HEK293 (cell line): ENCODE results near the gene GPAM.

ENCODE experiments used
- CTCF ChIA-PET: fragments of 350-600 bp; formaldehyde crosslinking; extraction: SDS; loops from one replicate; lab custom pipeline; 2021; ENCODE audit warnings: antibody characterized with exemption; lab: Yijun Ruan, JAX
- POLR2A ChIA-PET: fragments of 300-600 bp; formaldehyde crosslinking; extraction: SDS; loops from one replicate; lab custom pipeline; 2020; ENCODE audit warnings: antibody characterized with exemption, inconsistent platforms; lab: Yijun Ruan, JAX
- H3K27ac ChIP-seq: fragments of 200-500 bp; sonication (Bioruptor generic); 2 replicates; pipeline ENCODE4 v1.5.1; 2014; ENCODE audit warnings: low read depth, low read length, control low read depth, inconsistent platforms; ENCODE audit errors: extremely low read depth
- H3K36me3 ChIP-seq, 2 experiments: fragments of 200-500 bp in 1 of 2; sonication (Bioruptor generic) in 1 of 2; 1 replicate in 1 of 2; 2 replicates in 1 of 2; pipeline ENCODE4 v1.5.1; 2014 to 2017; ENCODE audit warnings: inconsistent platforms in 2 of 2, low read length in 2 of 2; ENCODE audit not compliant: control insufficient read depth in 2 of 2, insufficient read depth in 1 of 2
- H3K4me1 ChIP-seq: fragments of 200-500 bp; sonication (Bioruptor generic); 2 replicates; pipeline ENCODE4 v1.5.1; 2014; ENCODE audit warnings: mild to moderate bottlenecking, low read length, inconsistent platforms; ENCODE audit not compliant: control insufficient read depth, insufficient read depth
- H3K4me3 ChIP-seq: 2 replicates; pipeline ENCODE4 v1.5.1; 2011; ENCODE audit warnings: low read depth, mild to moderate bottlenecking, control low read depth, low read length, moderate library complexity
- H3K9me3 ChIP-seq: fragments of 200-500 bp; sonication (Bioruptor generic); 2 replicates; pipeline ENCODE4 v1.5.1; 2014; ENCODE audit warnings: low read depth, low read length, inconsistent platforms; ENCODE audit not compliant: control insufficient read depth, insufficient read depth
- GLIS2 ChIP-seq: fragments of 450-650 bp; formaldehyde crosslinking; IDR thresholded peaks from 2 replicates; pipeline ENCODE4 v1.5.1; 2016; ENCODE audit warnings: missing biosample characterization, missing genetic modification characterization
- HOXA7 ChIP-seq: sonication (generic); formaldehyde crosslinking; IDR thresholded peaks from 2 replicates; pipeline ENCODE4 v1.8.1; 2022; ENCODE audit warnings: missing genetic modification reagents, borderline replicate concordance
- MEIS1 ChIP-seq: sonication (generic); formaldehyde crosslinking; IDR thresholded peaks from 2 replicates; pipeline ENCODE4 v1.8.1; 2022; ENCODE audit warnings: missing genetic modification reagents, mild to moderate bottlenecking, borderline replicate concordance
- MZF1 ChIP-seq: fragments of 450-650 bp; formaldehyde crosslinking; IDR thresholded peaks from 2 replicates; pipeline ENCODE4 v1.5.1; 2017; ENCODE audit warnings: missing biosample characterization, missing genetic modification characterization, borderline replicate concordance
- TCF7L2 ChIP-seq: IDR thresholded peaks from 2 replicates; pipeline ENCODE4 v1.6.1; 2011; ENCODE audit warnings: low read depth, mild to moderate bottlenecking, inconsistent platforms, low read length, moderate library complexity, borderline replicate concordance
- ZBTB1 ChIP-seq: fragments of 450-650 bp; formaldehyde crosslinking; IDR thresholded peaks from 2 replicates; pipeline ENCODE4 v1.5.1; 2016; ENCODE audit warnings: missing biosample characterization, missing genetic modification characterization
- ZBTB21 ChIP-seq: fragments of 450-650 bp; formaldehyde crosslinking; IDR thresholded peaks from 2 replicates; pipeline ENCODE4 v1.5.1; 2017; ENCODE audit warnings: missing biosample characterization, missing genetic modification characterization
- ZNF133 ChIP-seq: fragments of 450-650 bp; formaldehyde crosslinking; IDR thresholded peaks from 2 replicates; pipeline ENCODE4 v1.5.1; 2016; ENCODE audit warnings: missing biosample characterization, missing genetic modification characterization
- ZNF155 ChIP-seq: fragments of 450-650 bp; formaldehyde crosslinking; IDR thresholded peaks from 2 replicates; pipeline ENCODE4 v1.5.1; 2016; ENCODE audit warnings: missing biosample characterization, missing genetic modification characterization
- ZNF19 ChIP-seq: fragments of 450-650 bp; formaldehyde crosslinking; IDR thresholded peaks from 2 replicates; pipeline ENCODE4; 2016; ENCODE audit warnings: missing biosample characterization, missing genetic modification characterization, low read depth
- ZNF202 ChIP-seq: fragments of 450-650 bp; formaldehyde crosslinking; IDR thresholded peaks from 2 replicates; pipeline ENCODE4 v1.5.1; 2016; ENCODE audit warnings: missing biosample characterization, missing genetic modification characterization, borderline replicate concordance
- ZNF366 ChIP-seq: fragments of 450-650 bp; formaldehyde crosslinking; conservative IDR thresholded peaks from 2 replicates; pipeline ENCODE4 v1.5.1; 2016; ENCODE audit warnings: missing biosample characterization, missing genetic modification characterization
- ZNF37A ChIP-seq: fragments of 450-650 bp; IDR thresholded peaks from 2 replicates; pipeline ENCODE4 v1.5.1; 2018; ENCODE audit warnings: missing biosample characterization, missing genetic modification characterization
- ZNF416 ChIP-seq: fragments of 450-650 bp; formaldehyde crosslinking; IDR thresholded peaks from 2 replicates; pipeline ENCODE4 v1.5.1; 2016; ENCODE audit warnings: missing biosample characterization, missing genetic modification characterization
- ZNF501 ChIP-seq: fragments of 450-650 bp; formaldehyde crosslinking; IDR thresholded peaks from 2 replicates; pipeline ENCODE4 v1.5.1; 2016; ENCODE audit warnings: missing biosample characterization, missing genetic modification characterization
- ZNF529 ChIP-seq: fragments of 450-650 bp; formaldehyde crosslinking; IDR thresholded peaks from 2 replicates; pipeline ENCODE4 v1.5.1; 2017; ENCODE audit warnings: missing genetic modification characterization, missing biosample characterization; ENCODE audit not compliant: insufficient replicate concordance
- ZNF548 ChIP-seq: fragments of 450-650 bp; formaldehyde crosslinking; IDR thresholded peaks from 2 replicates; pipeline ENCODE4 v1.5.1; 2016; ENCODE audit warnings: missing biosample characterization, missing genetic modification characterization
- ZNF561 ChIP-seq: fragments of 450-650 bp; IDR thresholded peaks from 2 replicates; pipeline ENCODE4 v1.5.1; 2018; ENCODE audit warnings: missing biosample characterization, missing genetic modification characterization, borderline replicate concordance
- ZNF571 ChIP-seq: fragments of 450-650 bp; formaldehyde crosslinking; IDR thresholded peaks from 2 replicates; pipeline ENCODE4 v1.5.0; 2017; ENCODE audit warnings: missing biosample characterization, missing genetic modification characterization
- ZNF658 ChIP-seq: fragments of 450-650 bp; formaldehyde crosslinking; IDR thresholded peaks from 2 replicates; pipeline ENCODE4; 2016; ENCODE audit warnings: missing biosample characterization, missing genetic modification characterization
- ZNF791 ChIP-seq: fragments of 450-650 bp; formaldehyde crosslinking; IDR thresholded peaks from 2 replicates; pipeline ENCODE4 v1.5.1; 2016; ENCODE audit warnings: missing biosample characterization, missing genetic modification characterization
- ZNF792 ChIP-seq: fragments of 450-650 bp; formaldehyde crosslinking; IDR thresholded peaks from 2 replicates; pipeline ENCODE4 v1.5.1; 2016; ENCODE audit warnings: missing biosample characterization, missing genetic modification characterization
- ZSCAN16 ChIP-seq: fragments of 450-650 bp; formaldehyde crosslinking; IDR thresholded peaks from 2 replicates; pipeline ENCODE4 v1.5.1; 2016; ENCODE audit warnings: missing biosample characterization, missing genetic modification characterization
- TF ChIP-seq, protein P1 (sequence below): fragments of 450-650 bp; formaldehyde crosslinking; IDR thresholded peaks from 2 replicates; pipeline ENCODE4 v1.5.1; 2016; ENCODE audit warnings: missing biosample characterization, missing genetic modification characterization
- TF ChIP-seq, protein P2 (sequence below): sonication (generic); formaldehyde crosslinking; IDR thresholded peaks from 2 replicates; pipeline ENCODE4 v1.8.1; 2022; ENCODE audit warnings: mild to moderate bottlenecking, moderate library complexity, missing genetic modification reagents

Gene GPAM

GRCh38 chr10:112124866-112125265 lies 58.7 kb downstream of the GPAM start:
- CTCF ChIA-PET: interaction anchor here (0.6 to 4.4 kb wide), 5 partner anchors 9 to 1725 kb away, joined by 3 to 25 read pairs (median 4); no protein-coding TSS in a partner anchor
- POLR2A ChIA-PET: no interaction called here
- Histone ChIP-seq H3K4me3 (no peak overlapping the region), H3K4me1 (no peaks in the 10 kb centered on the region), H3K36me3 (no peaks in the 10 kb centered on the region), H3K9me3 (no peaks in the 10 kb centered on the region), H3K27ac (no peak overlapping the region)
- TF ChIP-seq ZNF561 (no peak), ZBTB1 (no peak), HOXA7 (CRISPR knock-in tag) (no peak), MEIS1 (CRISPR knock-in tag) (no peak), ZBTB21 (tag by site-specific recombination) (no peak), ZNF791 (tag by site-specific recombination) (no peak), ZNF19 (no peak)
- TF ChIP-seq, protein P1, sequence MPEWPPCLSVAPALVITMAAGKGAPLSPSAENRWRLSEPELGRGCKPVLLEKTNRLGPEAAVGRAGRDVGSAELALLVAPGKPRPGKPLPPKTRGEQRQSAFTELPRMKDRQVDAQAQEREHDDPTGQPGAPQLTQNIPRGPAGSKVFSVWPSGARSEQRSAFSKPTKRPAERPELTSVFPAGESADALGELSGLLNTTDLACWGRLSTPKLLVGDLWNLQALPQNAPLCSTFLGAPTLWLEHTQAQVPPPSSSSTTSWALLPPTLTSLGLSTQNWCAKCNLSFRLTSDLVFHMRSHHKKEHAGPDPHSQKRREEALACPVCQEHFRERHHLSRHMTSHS: no peak
- TF ChIP-seq, protein P2, sequence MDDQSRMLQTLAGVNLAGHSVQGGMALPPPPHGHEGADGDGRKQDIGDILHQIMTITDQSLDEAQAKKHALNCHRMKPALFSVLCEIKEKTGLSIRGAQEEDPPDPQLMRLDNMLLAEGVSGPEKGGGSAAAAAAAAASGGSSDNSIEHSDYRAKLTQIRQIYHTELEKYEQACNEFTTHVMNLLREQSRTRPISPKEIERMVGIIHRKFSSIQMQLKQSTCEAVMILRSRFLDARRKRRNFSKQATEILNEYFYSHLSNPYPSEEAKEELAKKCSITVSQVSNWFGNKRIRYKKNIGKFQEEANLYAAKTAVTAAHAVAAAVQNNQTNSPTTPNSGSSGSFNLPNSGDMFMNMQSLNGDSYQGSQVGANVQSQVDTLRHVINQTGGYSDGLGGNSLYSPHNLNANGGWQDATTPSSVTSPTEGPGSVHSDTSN: no peak

DNA sequence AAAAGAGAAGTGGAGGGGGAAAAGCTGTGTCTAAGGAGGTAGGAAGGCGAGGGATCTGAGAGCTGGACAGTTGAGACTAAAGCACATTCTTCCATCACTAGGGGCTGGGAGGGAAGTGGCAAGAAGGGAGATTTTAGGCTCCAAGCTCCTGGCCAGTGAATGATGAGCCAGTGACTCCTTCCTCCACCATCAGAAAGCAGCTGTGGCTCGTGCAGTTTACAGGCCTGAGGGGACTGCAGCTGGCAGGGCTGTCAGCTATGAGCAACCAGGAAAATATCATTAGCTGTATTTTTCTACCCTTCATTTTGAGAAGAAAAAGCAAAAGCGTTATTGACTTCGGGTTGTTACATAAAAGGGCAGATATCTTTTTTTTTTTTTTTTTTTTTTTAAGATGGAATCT lies 60.7 kb downstream of the GPAM start:
- POLR2A ChIA-PET: interaction anchor here (0.7 kb wide), 1 partner anchor 90 kb away, joined by 5 read pairs; no protein-coding TSS in a partner anchor
- CTCF ChIA-PET: interaction anchor here (1.3 to 4.4 kb wide), 3 partner anchors 10 to 18 kb away, joined by 4 to 25 read pairs (median 6); no protein-coding TSS in a partner anchor
- TF ChIP-seq ZNF202: no peak
- no peak for TF ChIP-seq ZNF37A
- no peak for TF ChIP-seq ZNF133 (tag by site-specific recombination)
- TF ChIP-seq ZNF658: no peak
- no peak for TF ChIP-seq ZBTB1
- no peak for TF ChIP-seq MZF1 (tag by site-specific recombination)
- no peak for TF ChIP-seq ZNF416
- no peak for TF ChIP-seq ZSCAN16 (tag by site-specific recombination)
- no peak for TF ChIP-seq ZNF501 (tag by site-specific recombination)
- no peak for TF ChIP-seq ZNF366 (tag by site-specific recombination)
- no peak for TF ChIP-seq ZNF548 (tag by site-specific recombination)
- no peak for TF ChIP-seq ZNF155 (tag by site-specific recombination)
- TF ChIP-seq ZNF529 (tag by site-specific recombination): no peak
- TF ChIP-seq HOXA7 (CRISPR knock-in tag): no peak
- no peak for TF ChIP-seq GLIS2 (tag by site-specific recombination)
- TF ChIP-seq TCF7L2: no peak
- TF ChIP-seq ZNF571 (tag by site-specific recombination): no peak
- no peak for TF ChIP-seq ZNF792 (tag by site-specific recombination)
- Histone ChIP-seq H3K27ac (no peak overlapping the region), H3K4me1 (no peaks in the 10 kb centered on the region), H3K36me3 (no peaks in the 10 kb centered on the region), H3K4me3 (no peak overlapping the region), H3K9me3 (no peaks in the 10 kb centered on the region)
